ENCODE data around the gene RFWD3. TPM values are rescaled to one million over a fixed set of nuclear protein-coding genes. Genes with fewer than 3 reads are reported as not detected.

RFWD3 gene
- total RNA-seq, 4 donors from 2014 or later: 13.5 to 32.8 (median 21.0) TPM

- Histone ChIP-seq H3K36me3 (no peaks in the 10 kb centered on the region), H3K27me3 (no peaks in the 10 kb centered on the region), H3K9me3 (no peaks in the 10 kb centered on the region), H3K4me3 (no peak overlapping the region), H3K27ac (no peak overlapping the region), H3K4me1 (peaks cover 0 to 28% (median 9%) of the 10 kb centered on the region in 4 donors)
- WGBS, 2 donors: 82 to 84% methylated on average over 6 of the region's 6 CpGs
- no peak for DNase-seq (ENCODE audit: low spot score in 2 of 2)
- TF ChIP-seq CTCF (IDR thresholded peaks at IDR 0.05) (no peak), POLR2A (IDR thresholded peaks at IDR 0.05) (no peak), EP300 (IDR thresholded peaks at IDR 0.05) (no peak)
These were observed 57.7 kb downstream of the RFWD3 start for GRCh38 chr16:74608944-74609343.

- Histone ChIP-seq H3K4me1 (peaks cover 0 to 34% (median 11%) of the 10 kb centered on the region in 4 donors), H3K4me3 (no peak overlapping the region), H3K9me3 (no peaks in the 10 kb centered on the region), H3K27me3 (no peaks in the 10 kb centered on the region), H3K27ac (no peak overlapping the region), H3K36me3 (no peaks in the 10 kb centered on the region)
- TF ChIP-seq POLR2A (IDR thresholded peaks at IDR 0.05) (no peak), CTCF (IDR thresholded peaks at IDR 0.05) (no peak), EP300 (IDR thresholded peaks at IDR 0.05) (no peak)
- WGBS, 2 donors: 86 to 87% methylated on average over 6 of the region's 6 CpGs
- DNase-seq (ENCODE audit: low spot score in 2 of 2): no peak
These were observed 58.3 kb downstream of the RFWD3 start for GRCh38 chr16:74608381-74608780.

GRCh38 chr16:74607962-74608356, 58.7 kb downstream of the RFWD3 start:
- TF ChIP-seq EP300 (IDR thresholded peaks at IDR 0.05) (no peak), POLR2A (IDR thresholded peaks at IDR 0.05) (no peak), CTCF (IDR thresholded peaks at IDR 0.05) (no peak)
- Histone ChIP-seq H3K36me3 (no peaks in the 10 kb centered on the region), H3K27ac (peak overlapping the region in 2 of 4 donors; percentile 93 to 96), H3K4me3 (no peak overlapping the region), H3K27me3 (no peaks in the 10 kb centered on the region), H3K4me1 (peaks cover 0 to 37% (median 13%) of the 10 kb centered on the region in 4 donors), H3K9me3 (no peaks in the 10 kb centered on the region)
- no peak for DNase-seq (ENCODE audit: low spot score in 2 of 2)
- 60 to 69% methylated on average over 6 of the region's 6 CpGs for WGBS, 2 donors

GRCh38 chr16:74607310-74607961, 59.2 kb downstream of the RFWD3 start:
- Histone ChIP-seq H3K9me3 (no peaks in the 10 kb centered on the region), H3K27me3 (no peaks in the 10 kb centered on the region), H3K4me3 (peak overlapping the region; percentile 78 to 93 (median 88)), H3K27ac (peak overlapping the region; percentile 79 to 96 (median 94)), H3K4me1 (peaks cover 0 to 40% (median 13%) of the 10 kb centered on the region in 4 donors), H3K36me3 (no peaks in the 10 kb centered on the region)
- TF ChIP-seq POLR2A (IDR thresholded peaks at IDR 0.05) (no peak), CTCF (IDR thresholded peaks at IDR 0.05) (no peak), EP300 (IDR thresholded peaks at IDR 0.05) (no peak)
- no peak for DNase-seq (ENCODE audit: low spot score in 2 of 2)
- WGBS, 2 donors: 10 to 12% methylated on average over 14 of the region's 14 CpGs

- Histone ChIP-seq H3K27ac (peak within 1 kb of the TSS; percentile 79 to 96 (median 94)), H3K4me1 (peaks cover 0 to 48% (median 13%) of the 10 kb centered on the region in 4 donors), H3K9me3 (no peaks in the 10 kb centered on the region), H3K27me3 (no peaks in the 10 kb centered on the region), H3K4me3 (peak within 1 kb of the TSS; percentile 78 to 93 (median 88)), H3K36me3 (no peaks in the 10 kb centered on the region)
- peak; percentile 83 to 87 for DNase-seq (ENCODE audit: low spot score in 2 of 2)
- peak; percentile 72 to 93 for TF ChIP-seq POLR2A (IDR thresholded peaks at IDR 0.05)
- peak in 1 of 5 experiments; percentile 31 for TF ChIP-seq CTCF (IDR thresholded peaks at IDR 0.05)
- peak; percentile 70 to 98 for TF ChIP-seq EP300 (IDR thresholded peaks at IDR 0.05)
- 0% methylated on average over 35 to 65 of the region's 77 CpGs for WGBS, 2 donors
These were observed 60.0 kb downstream of the RFWD3 start, which contains the start of gene GLG1 for GRCh38 chr16:74606521-74607309. Gene GLG1, minus strand, starts transcription at chr16:74607114. Its CDS starts 20 bp downstream, at chr16:74607094.
